Keratinocyte (primary cell): ENCODE data around the gene CLEC9A. TPM values are rescaled to one million over a fixed set of nuclear protein-coding genes. Genes with fewer than 3 reads are reported as not detected.

Experiments used
- DNase-seq: peaks from one replicate; pipeline ENCODE4 v3.0.0-alpha.2; 2011; ENCODE audit warnings: low read depth, missing footprints, low spot score
- FAIRE-seq: peaks from 2 replicates; lab custom pipeline; 2011; peaks lifted over from hg19 to GRCh38; lab: Jason Lieb, UNC
- H2AFZ ChIP-seq: 2 replicates; pipeline ENCODE4 v1.6.0; 2012; ENCODE audit warnings: low read length, control low read depth, inconsistent platforms; ENCODE audit not compliant: control insufficient read depth
- H3K27ac ChIP-seq: 2 replicates; pipeline ENCODE4 v1.5.1; 2011; ENCODE audit warnings: low read length; ENCODE audit not compliant: control insufficient read depth, insufficient read depth
- H3K27me3 ChIP-seq: 3 replicates; pipeline ENCODE4 v1.6.0; 2011; ENCODE audit warnings: low read length; ENCODE audit not compliant: control insufficient read depth, insufficient read depth; ENCODE audit errors: extremely low read depth
- H3K36me3 ChIP-seq, 2 experiments: 2 replicates in 1 of 2; 3 replicates in 1 of 2; pipeline ENCODE4 v1.5.1; 2011; ENCODE audit warnings: low read length in 2 of 2, mild to moderate bottlenecking in 1 of 2; ENCODE audit not compliant: control insufficient read depth in 2 of 2, insufficient read depth in 2 of 2; ENCODE audit errors: extremely low read depth in 1 of 2
- H3K4me1 ChIP-seq: 3 replicates; pipeline ENCODE4 v1.5.1; 2011; ENCODE audit warnings: low read length; ENCODE audit not compliant: control insufficient read depth, insufficient read depth; ENCODE audit errors: extremely low read depth
- H3K4me2 ChIP-seq: 3 replicates; pipeline ENCODE4 v1.6.0; 2011; ENCODE audit warnings: low read depth, low read length; ENCODE audit not compliant: control insufficient read depth, insufficient read depth; ENCODE audit errors: extremely low read depth
- H3K4me3 ChIP-seq, 3 experiments: fragments of 200-600 bp in 1 of 3; sonication (generic) in 1 of 3; 2 replicates in 2 of 3; 3 replicates in 1 of 3; pipeline ENCODE4 v1.5.1; 2011 to 2016; ENCODE audit warnings: low read length in 3 of 3, mild to moderate bottlenecking in 3 of 3, control low read depth in 2 of 3, inconsistent platforms in 1 of 3, low read depth in 1 of 3, mixed read lengths in 1 of 3, mixed run types in 1 of 3, moderate library complexity in 1 of 3; ENCODE audit not compliant: control insufficient read depth in 2 of 3, insufficient read depth in 2 of 3; ENCODE audit errors: extremely low read depth in 1 of 3
- H3K79me2 ChIP-seq: 2 replicates; pipeline ENCODE4 v1.6.0; 2012; ENCODE audit warnings: low read length; ENCODE audit not compliant: control insufficient read depth, insufficient read depth
- H3K9ac ChIP-seq: 3 replicates; pipeline ENCODE4 v1.6.0; 2011; ENCODE audit warnings: low read length; ENCODE audit not compliant: control insufficient read depth, insufficient read depth; ENCODE audit errors: extremely low read depth
- H3K9me1 ChIP-seq: 3 replicates; pipeline ENCODE4 v1.6.0; 2011; ENCODE audit warnings: low read length; ENCODE audit not compliant: control insufficient read depth, insufficient read depth; ENCODE audit errors: extremely low read depth
- H3K9me3 ChIP-seq: 2 replicates; pipeline ENCODE4 v1.5.1; 2012; ENCODE audit warnings: low read depth, low read length; ENCODE audit not compliant: control insufficient read depth
- H4K20me1 ChIP-seq: 3 replicates; pipeline ENCODE4 v1.6.0; 2011; ENCODE audit warnings: low read length; ENCODE audit not compliant: control insufficient read depth, insufficient read depth; ENCODE audit errors: extremely low read depth
- EZH2 ChIP-seq: IDR thresholded peaks from one replicate; pipeline ENCODE4 v1.6.1; 2012; ENCODE audit warnings: inconsistent platforms, mild to moderate bottlenecking, low read length, moderate library complexity
- dilution Hi-C: fragments of 300-500 bp; cut with MboI; formaldehyde crosslinking; loops from one replicate; pipeline ENCODE4 v1.7.0; 2020; ENCODE audit warnings: low sequenced_read_pairs; ENCODE audit not compliant: extremely low pct_ligation_motif_present
- polyA plus RNA-seq, 5 experiments: library from polyadenylated mRNA; depleted of rRNA in 3 of 5; stranded (reverse) in 3 of 5; stranded (forward) in 1 of 5; unstranded in 1 of 5; fragments of >200 nt; gene quantifications; 1 replicate in 1 of 5; 2 replicates in 3 of 5; 3 replicates in 1 of 5; pipeline versions ENCODE4 v1.2.1 to v1.2.3, GENCODE V29; 2011 to 2012; ENCODE audit warnings: missing spikeins in 2 of 5, low read depth in 1 of 5, low replicate concordance in 1 of 5
- TF ChIP-seq, protein P1 (sequence below), 3 experiments: IDR thresholded peaks in 1 of 3; conservative IDR thresholded peaks in 1 of 3; optimal IDR thresholded peaks in 1 of 3; 2 replicates in 2 of 3; 3 replicates in 1 of 3; pipeline versions ENCODE3 to v1.5.1; 2011; ENCODE audit warnings: low read length in 3 of 3, mild to moderate bottlenecking in 3 of 3, moderate library complexity in 2 of 3, control low read depth in 1 of 3, inconsistent platforms in 1 of 3; ENCODE audit not compliant: insufficient read depth in 2 of 3; ENCODE audit errors: extremely low read depth in 1 of 3

The CLEC9A gene
- polyA plus RNA-seq, 1 donor (not counting 4 experiments of a cell fraction or from before 2014, with no cell fraction given), result not detected

- no peaks in the 10 kb centered on the region for H3K79me2 ChIP-seq
- H3K9me3 ChIP-seq, result no peaks in the 10 kb centered on the region
- dilution Hi-C loops, result no loop called here
- H3K9me1 ChIP-seq, result no peaks in the 10 kb centered on the region
- peaks cover 6% of the 10 kb centered on the region for H3K4me1 ChIP-seq
- FAIRE-seq, result no peak
- H3K9ac ChIP-seq, result no peak overlapping the region
- H3K4me3 ChIP-seq, result no peak overlapping the region
- no peak for DNase-seq
- H2AFZ ChIP-seq, result no peak overlapping the region
- H3K27ac ChIP-seq, result no peak overlapping the region
- H3K36me3 ChIP-seq, result no peaks in the 10 kb centered on the region
- H3K27me3 ChIP-seq, result no peaks in the 10 kb centered on the region
- H3K4me2 ChIP-seq, result no peak overlapping the region
- H4K20me1 ChIP-seq, result no peaks in the 10 kb centered on the region
- TF ChIP-seq, protein P1, sequence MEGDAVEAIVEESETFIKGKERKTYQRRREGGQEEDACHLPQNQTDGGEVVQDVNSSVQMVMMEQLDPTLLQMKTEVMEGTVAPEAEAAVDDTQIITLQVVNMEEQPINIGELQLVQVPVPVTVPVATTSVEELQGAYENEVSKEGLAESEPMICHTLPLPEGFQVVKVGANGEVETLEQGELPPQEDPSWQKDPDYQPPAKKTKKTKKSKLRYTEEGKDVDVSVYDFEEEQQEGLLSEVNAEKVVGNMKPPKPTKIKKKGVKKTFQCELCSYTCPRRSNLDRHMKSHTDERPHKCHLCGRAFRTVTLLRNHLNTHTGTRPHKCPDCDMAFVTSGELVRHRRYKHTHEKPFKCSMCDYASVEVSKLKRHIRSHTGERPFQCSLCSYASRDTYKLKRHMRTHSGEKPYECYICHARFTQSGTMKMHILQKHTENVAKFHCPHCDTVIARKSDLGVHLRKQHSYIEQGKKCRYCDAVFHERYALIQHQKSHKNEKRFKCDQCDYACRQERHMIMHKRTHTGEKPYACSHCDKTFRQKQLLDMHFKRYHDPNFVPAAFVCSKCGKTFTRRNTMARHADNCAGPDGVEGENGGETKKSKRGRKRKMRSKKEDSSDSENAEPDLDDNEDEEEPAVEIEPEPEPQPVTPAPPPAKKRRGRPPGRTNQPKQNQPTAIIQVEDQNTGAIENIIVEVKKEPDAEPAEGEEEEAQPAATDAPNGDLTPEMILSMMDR (optimal IDR thresholded peaks at IDR 0.05 in 1 of 3, IDR thresholded peaks at IDR 0.05 in 1 of 3, conservative IDR thresholded peaks at IDR 0.05 in 1 of 3; ENCODE audit: extremely low read depth in 1 of 3, insufficient read depth in 2 of 3, low read length in 3 of 3), result no peak
- TF ChIP-seq EZH2, result no peak
These were observed 39.5 kb downstream of the CLEC9A start for GRCh38 chr12:10069976-10070375.

DNA sequence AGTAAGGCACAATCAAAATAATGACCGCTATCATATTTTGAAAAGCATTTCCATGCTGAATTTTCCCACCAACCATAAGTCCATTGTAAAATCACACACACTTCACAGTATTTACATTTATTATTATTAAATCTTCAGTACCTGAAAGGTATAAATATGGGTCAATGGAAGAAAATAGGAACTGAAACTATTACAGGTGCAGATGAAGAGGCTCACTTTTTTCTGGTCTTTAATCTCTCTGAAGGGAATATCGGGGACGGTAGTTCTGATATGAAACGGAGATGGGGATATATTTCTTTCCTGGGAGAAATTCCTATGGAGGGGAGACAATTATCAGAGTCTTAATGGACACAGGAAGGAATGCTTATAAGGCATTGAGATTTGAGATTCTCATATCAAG, 39.9 kb downstream of the CLEC9A start:
- Histone ChIP-seq H3K9me1 (no peaks in the 10 kb centered on the region), H3K4me3 (no peak overlapping the region), H2AFZ (no peak overlapping the region), H4K20me1 (no peaks in the 10 kb centered on the region), H3K79me2 (no peaks in the 10 kb centered on the region), H3K9ac (no peak overlapping the region), H3K4me1 (peaks cover 6% of the 10 kb centered on the region), H3K36me3 (no peaks in the 10 kb centered on the region), H3K9me3 (no peaks in the 10 kb centered on the region), H3K27me3 (no peaks in the 10 kb centered on the region), H3K4me2 (no peak overlapping the region), H3K27ac (no peak overlapping the region)
- TF ChIP-seq, protein P1 (optimal IDR thresholded peaks at IDR 0.05 in 1 of 3, IDR thresholded peaks at IDR 0.05 in 1 of 3, conservative IDR thresholded peaks at IDR 0.05 in 1 of 3; ENCODE audit: extremely low read depth in 1 of 3, insufficient read depth in 2 of 3, low read length in 3 of 3), result no peak
- TF ChIP-seq EZH2, result no peak
- no peak for DNase-seq
- dilution Hi-C loops, result no loop called here
- no peak for FAIRE-seq
